IMR-90 (cell line): ENCODE data around the gene CCL5.

Source experiments
- BHLHE40 ChIP-seq: fragments of 150-350 bp; IDR thresholded peaks from 2 replicates; pipeline ENCODE4 v1.6.1; 2016; ENCODE audit warnings: mild to moderate bottlenecking, low read depth, low read length
- ELK1 ChIP-seq: fragments of 150-350 bp; IDR thresholded peaks from 2 replicates; pipeline ENCODE4 v1.6.1; 2016; ENCODE audit warnings: low read depth, mild to moderate bottlenecking, low read length, moderate library complexity, borderline replicate concordance
- FOS ChIP-seq: fragments of 150-350 bp; IDR thresholded peaks from 2 replicates; pipeline ENCODE4 v1.6.1; 2016; ENCODE audit warnings: low read depth, low read length
- MXI1 ChIP-seq: IDR thresholded peaks from 2 replicates; pipeline ENCODE4 v1.6.1; 2012; ENCODE audit warnings: low read depth, mild to moderate bottlenecking, low read length, moderate library complexity, borderline replicate concordance
- POLR2A ChIP-seq: IDR thresholded peaks from 2 replicates; pipeline ENCODE4 v1.6.1; 2012; ENCODE audit warnings: mild to moderate bottlenecking, low read depth, low read length
- RAD21 ChIP-seq: IDR thresholded peaks from 2 replicates; pipeline ENCODE4 v1.6.1; 2012; ENCODE audit warnings: low read length, improper control_type of control experiment
- RFX5 ChIP-seq: IDR thresholded peaks from 2 replicates; pipeline ENCODE4 v1.8.0; 2012; ENCODE audit warnings: low read depth, mild to moderate bottlenecking, low read length, moderate library complexity
- SMC3 ChIP-seq: fragments of 150-350 bp; IDR thresholded peaks from 2 replicates; pipeline ENCODE4 v1.6.1; 2016; ENCODE audit warnings: low read depth, mild to moderate bottlenecking, antibody characterized with exemption, low read length, moderate library complexity
- TF ChIP-seq, protein P1 (sequence below): conservative IDR thresholded peaks from 2 replicates; pipeline ENCODE4 v1.5.1; 2012; ENCODE audit warnings: mild to moderate bottlenecking, low read depth, low read length, improper control_type of control experiment
- TF ChIP-seq, protein P2 (sequence below): fragments of 150-350 bp; IDR thresholded peaks from 2 replicates; pipeline ENCODE4 v1.6.1; 2017; ENCODE audit warnings: mild to moderate bottlenecking, antibody characterized with exemption, low read length, low read depth

DNA sequence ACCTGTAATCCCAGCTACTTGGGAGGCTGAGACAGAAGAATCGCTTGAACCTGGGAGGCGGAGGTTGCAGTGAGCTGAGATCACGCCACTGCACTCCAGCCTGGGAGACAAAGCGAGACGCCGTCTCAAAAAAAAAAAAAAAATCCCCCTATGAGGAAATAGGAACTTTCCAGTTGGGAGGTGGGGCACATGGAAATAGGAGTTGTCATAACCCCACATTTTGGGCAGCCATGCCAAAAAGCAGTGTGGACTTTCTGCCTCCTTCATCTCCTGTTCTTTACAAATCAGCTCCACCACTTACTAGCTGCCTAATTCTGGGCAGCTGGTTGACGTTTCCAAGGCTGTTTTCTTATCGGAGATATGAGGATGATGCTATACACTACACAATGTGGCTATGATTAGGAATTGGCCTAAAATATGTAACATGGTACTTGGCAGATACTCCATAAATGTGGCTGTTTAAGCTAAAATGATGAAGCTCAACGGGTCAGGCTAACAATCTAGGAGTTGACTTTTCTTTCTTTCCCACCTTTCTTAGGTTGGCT, 21.5 kb upstream of the CCL5 start:
- TF ChIP-seq RAD21 (no peak), SMC3 (no peak), POLR2A (no peak), BHLHE40 (no peak), FOS (no peak), ELK1 (no peak), MXI1 (no peak), RFX5 (no peak)
- TF ChIP-seq, protein P1, sequence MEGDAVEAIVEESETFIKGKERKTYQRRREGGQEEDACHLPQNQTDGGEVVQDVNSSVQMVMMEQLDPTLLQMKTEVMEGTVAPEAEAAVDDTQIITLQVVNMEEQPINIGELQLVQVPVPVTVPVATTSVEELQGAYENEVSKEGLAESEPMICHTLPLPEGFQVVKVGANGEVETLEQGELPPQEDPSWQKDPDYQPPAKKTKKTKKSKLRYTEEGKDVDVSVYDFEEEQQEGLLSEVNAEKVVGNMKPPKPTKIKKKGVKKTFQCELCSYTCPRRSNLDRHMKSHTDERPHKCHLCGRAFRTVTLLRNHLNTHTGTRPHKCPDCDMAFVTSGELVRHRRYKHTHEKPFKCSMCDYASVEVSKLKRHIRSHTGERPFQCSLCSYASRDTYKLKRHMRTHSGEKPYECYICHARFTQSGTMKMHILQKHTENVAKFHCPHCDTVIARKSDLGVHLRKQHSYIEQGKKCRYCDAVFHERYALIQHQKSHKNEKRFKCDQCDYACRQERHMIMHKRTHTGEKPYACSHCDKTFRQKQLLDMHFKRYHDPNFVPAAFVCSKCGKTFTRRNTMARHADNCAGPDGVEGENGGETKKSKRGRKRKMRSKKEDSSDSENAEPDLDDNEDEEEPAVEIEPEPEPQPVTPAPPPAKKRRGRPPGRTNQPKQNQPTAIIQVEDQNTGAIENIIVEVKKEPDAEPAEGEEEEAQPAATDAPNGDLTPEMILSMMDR, result no peak
- TF ChIP-seq, protein P2, sequence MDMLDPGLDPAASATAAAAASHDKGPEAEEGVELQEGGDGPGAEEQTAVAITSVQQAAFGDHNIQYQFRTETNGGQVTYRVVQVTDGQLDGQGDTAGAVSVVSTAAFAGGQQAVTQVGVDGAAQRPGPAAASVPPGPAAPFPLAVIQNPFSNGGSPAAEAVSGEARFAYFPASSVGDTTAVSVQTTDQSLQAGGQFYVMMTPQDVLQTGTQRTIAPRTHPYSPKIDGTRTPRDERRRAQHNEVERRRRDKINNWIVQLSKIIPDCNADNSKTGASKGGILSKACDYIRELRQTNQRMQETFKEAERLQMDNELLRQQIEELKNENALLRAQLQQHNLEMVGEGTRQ, result no peak
